Loucy (cell line): ENCODE data around the gene ADAMTS5.

Source experiments
- H2AFZ ChIP-seq: fragments of 200-600 bp; sonication (generic); 2 replicates; pipeline ENCODE4 v1.6.0; 2016; ENCODE audit warnings: antibody characterized with exemption, mild to moderate bottlenecking, low read length, moderate library complexity
- H3F3A ChIP-seq: fragments of 200-600 bp; 2 replicates; pipeline ENCODE4 v1.6.0; 2016; ENCODE audit warnings: antibody characterized with exemption, low read depth, mild to moderate bottlenecking
- H3K27me3 ChIP-seq: fragments of 200-600 bp; sonication (generic); 2 replicates; pipeline ENCODE4 v1.6.1; 2014; ENCODE audit warnings: low read length, mild to moderate bottlenecking; ENCODE audit not compliant: insufficient read depth, poor library complexity, severe bottlenecking
- H3K36me3 ChIP-seq: fragments of 200-600 bp; sonication (generic); 2 replicates; pipeline ENCODE4 v1.6.1; 2016; ENCODE audit warnings: low read length; ENCODE audit not compliant: insufficient read depth
- H3K4me1 ChIP-seq: fragments of 200-600 bp; sonication (generic); 2 replicates; pipeline ENCODE4 v1.5.1; 2014; ENCODE audit warnings: low read length, mild to moderate bottlenecking; ENCODE audit not compliant: insufficient read depth, poor library complexity, severe bottlenecking
- H3K4me2 ChIP-seq: fragments of 200-600 bp; sonication (generic); 2 replicates; pipeline ENCODE4 v1.6.0; 2014; ENCODE audit warnings: antibody characterized with exemption, low read length, low read depth, mild to moderate bottlenecking; ENCODE audit not compliant: poor library complexity, severe bottlenecking
- H3K4me3 ChIP-seq: fragments of 200-600 bp; sonication (generic); 2 replicates; pipeline ENCODE4 v1.5.1; 2014; ENCODE audit warnings: low read length, mild to moderate bottlenecking, mixed read lengths; ENCODE audit not compliant: poor library complexity, severe bottlenecking
- H3K79me2 ChIP-seq: fragments of 200-600 bp; sonication (generic); 2 replicates; pipeline ENCODE4 v1.6.1; 2014; ENCODE audit warnings: low read length; ENCODE audit not compliant: insufficient read depth
- H3K9ac ChIP-seq: fragments of 200-600 bp; sonication (generic); 2 replicates; pipeline ENCODE4 v1.6.0; 2014; ENCODE audit warnings: mild to moderate bottlenecking, low read depth, low read length, moderate library complexity; ENCODE audit not compliant: poor library complexity, severe bottlenecking
- H3K9me2 ChIP-seq: fragments of 200-600 bp; sonication (generic); replicated peaks from 2 replicates; pipeline ENCODE4 v1.6.1; 2016; ENCODE audit warnings: low read depth, low read length, mixed read lengths
- H3K9me3 ChIP-seq: fragments of 200-600 bp; sonication (generic); 2 replicates; pipeline ENCODE4 v1.6.1; 2014; ENCODE audit warnings: mild to moderate bottlenecking, antibody characterized with exemption, low read length, low read depth; ENCODE audit not compliant: insufficient read depth
- H4K20me1 ChIP-seq: fragments of 200-600 bp; sonication (generic); 2 replicates; pipeline ENCODE4 v1.6.0; 2014; ENCODE audit warnings: antibody characterized with exemption, low read length, mild to moderate bottlenecking; ENCODE audit not compliant: insufficient read depth, poor library complexity, severe bottlenecking
- CTCF ChIP-seq: fragments of 200-600 bp; sonication (generic); conservative IDR thresholded peaks from 2 replicates; pipeline ENCODE4 v1.5.1; 2014; ENCODE audit warnings: mild to moderate bottlenecking, antibody characterized with exemption, low read length
- EZH2phosphoT487 ChIP-seq: fragments of 200-600 bp; IDR thresholded peaks from 2 replicates; pipeline ENCODE4 v1.6.1; 2018; ENCODE audit warnings: antibody characterized with exemption, mild to moderate bottlenecking, moderate library complexity, borderline replicate concordance

The ADAMTS5 gene

DNA sequence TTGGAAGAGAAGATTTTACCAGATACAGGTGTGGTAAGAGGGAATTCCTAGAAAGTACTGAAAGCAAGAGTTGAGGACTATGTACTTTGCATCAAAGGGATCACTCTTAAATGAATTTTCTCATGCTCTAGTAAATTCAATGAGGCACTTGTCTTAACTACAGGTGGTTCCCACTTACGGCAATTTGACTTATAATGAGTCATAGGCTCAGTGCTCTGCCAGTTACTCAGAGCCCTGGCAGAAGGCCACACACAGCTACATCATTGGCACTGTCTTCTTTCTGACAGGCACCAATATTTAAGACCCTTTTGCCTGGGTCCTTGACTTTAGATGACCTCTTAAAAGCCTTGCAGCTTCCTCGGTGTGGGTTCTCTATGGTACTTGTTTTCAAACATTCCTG, 15.9 kb upstream of the ADAMTS5 start:
- no peak overlapping the region for H3K4me3 ChIP-seq
- H3K36me3 ChIP-seq: no peaks in the 10 kb centered on the region
- H3K9me2 ChIP-seq: no peaks in the 10 kb centered on the region
- no peaks in the 10 kb centered on the region for H3K9me3 ChIP-seq
- no peak overlapping the region for H3K4me2 ChIP-seq
- TF ChIP-seq EZH2phosphoT487 (no peak), CTCF (no peak)
- H3K27me3 ChIP-seq: no peaks in the 10 kb centered on the region
- no peak overlapping the region for H3K9ac ChIP-seq
- no peaks in the 10 kb centered on the region for H3F3A ChIP-seq
- no peaks in the 10 kb centered on the region for H3K4me1 ChIP-seq
- no peak overlapping the region for H2AFZ ChIP-seq
- H4K20me1 ChIP-seq: no peaks in the 10 kb centered on the region
- H3K79me2 ChIP-seq: no peaks in the 10 kb centered on the region

- no peaks in the 10 kb centered on the region for H3K79me2 ChIP-seq
- H3F3A ChIP-seq: no peaks in the 10 kb centered on the region
- no peaks in the 10 kb centered on the region for H3K9me2 ChIP-seq
- H3K4me3 ChIP-seq: no peak overlapping the region
- H3K9me3 ChIP-seq: no peaks in the 10 kb centered on the region
- H3K36me3 ChIP-seq: no peaks in the 10 kb centered on the region
- H2AFZ ChIP-seq: no peak overlapping the region
- no peaks in the 10 kb centered on the region for H4K20me1 ChIP-seq
- H3K4me2 ChIP-seq: no peak overlapping the region
- no peak overlapping the region for H3K9ac ChIP-seq
- H3K27me3 ChIP-seq: no peaks in the 10 kb centered on the region
- H3K4me1 ChIP-seq: no peaks in the 10 kb centered on the region
- TF ChIP-seq EZH2phosphoT487 (no peak), CTCF (no peak)
Measured at GRCh38 chr21:26977746-26978145, 10.9 kb upstream of the ADAMTS5 start.

DNA sequence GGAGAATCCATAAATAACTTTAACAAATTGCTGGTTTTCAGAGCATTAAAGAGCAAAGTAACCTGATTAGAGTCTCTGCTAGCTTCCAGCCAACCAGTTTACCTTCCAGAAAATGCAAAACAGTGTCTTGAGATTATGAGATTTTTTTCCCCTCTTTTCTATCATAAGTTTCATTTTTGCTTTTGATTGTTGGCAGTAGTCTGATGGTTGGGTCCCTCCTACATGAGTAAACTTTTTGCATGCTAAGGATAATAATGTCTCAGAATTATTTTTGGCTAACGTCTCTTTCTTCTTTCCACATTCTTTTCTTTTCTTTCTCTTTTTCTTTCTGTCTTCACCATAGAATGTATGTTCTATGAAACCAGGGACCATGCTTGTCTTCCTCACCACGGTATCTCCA, 6.3 kb upstream of the ADAMTS5 start:
- Histone ChIP-seq H3K4me3 (no peak overlapping the region), H3K9ac (no peak overlapping the region), H3K27me3 (no peaks in the 10 kb centered on the region), H4K20me1 (no peaks in the 10 kb centered on the region), H3K9me3 (no peaks in the 10 kb centered on the region), H3K79me2 (no peaks in the 10 kb centered on the region), H3K4me2 (no peak overlapping the region), H3F3A (no peaks in the 10 kb centered on the region), H3K9me2 (no peaks in the 10 kb centered on the region), H3K4me1 (no peaks in the 10 kb centered on the region), H2AFZ (no peak overlapping the region), H3K36me3 (no peaks in the 10 kb centered on the region)
- TF ChIP-seq EZH2phosphoT487: no peak
- TF ChIP-seq CTCF: no peak
